DMS114 treated with DMSO at 0.1 percent for 48 hours (cell line): ENCODE results near the gene ADIPOR2.
"Not testable (repeated sequence)": the region's sequence is repeated elsewhere in the genome, so short reads cannot be mapped to it uniquely, and the experiment has no call there.

Experiments
- DNase-seq: peaks from one replicate; lab custom pipeline; 2025; ENCODE audit not compliant: unreplicated experiment; lab: John Stamatoyannopoulos, UW

Gene ADIPOR2

DNA sequence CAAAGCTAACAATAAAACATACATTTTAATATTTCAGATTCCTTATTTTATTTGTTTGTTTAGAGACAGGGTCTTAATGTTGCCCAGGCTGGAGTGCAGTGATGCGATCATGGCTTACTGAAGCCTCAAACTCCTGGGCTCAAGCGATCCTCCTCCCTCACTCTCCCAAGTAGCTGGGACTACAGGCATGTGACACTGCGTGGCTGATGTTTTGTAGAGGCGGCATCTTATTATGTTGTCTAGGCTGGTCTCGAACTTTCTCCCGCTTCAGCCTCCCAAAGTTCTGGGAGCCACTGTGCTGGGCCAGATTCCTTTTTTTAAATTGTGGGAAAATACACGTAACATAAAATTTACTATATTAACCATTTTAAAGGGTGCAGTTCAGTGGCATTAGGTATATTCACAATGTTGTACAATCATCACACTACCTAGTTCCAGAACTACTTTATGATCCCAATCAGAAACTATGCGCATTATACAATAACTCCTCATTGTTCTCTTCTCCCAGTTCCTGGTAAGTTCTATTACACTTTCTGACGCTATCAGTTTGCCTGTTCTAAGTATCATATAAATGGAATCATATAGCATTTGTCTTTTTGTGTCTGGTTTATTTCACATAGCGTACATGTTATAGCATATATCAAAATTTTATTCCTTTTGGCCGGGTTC is 40.3 kb downstream of the ADIPOR2 start:
- DNase-seq = no peak

DNA sequence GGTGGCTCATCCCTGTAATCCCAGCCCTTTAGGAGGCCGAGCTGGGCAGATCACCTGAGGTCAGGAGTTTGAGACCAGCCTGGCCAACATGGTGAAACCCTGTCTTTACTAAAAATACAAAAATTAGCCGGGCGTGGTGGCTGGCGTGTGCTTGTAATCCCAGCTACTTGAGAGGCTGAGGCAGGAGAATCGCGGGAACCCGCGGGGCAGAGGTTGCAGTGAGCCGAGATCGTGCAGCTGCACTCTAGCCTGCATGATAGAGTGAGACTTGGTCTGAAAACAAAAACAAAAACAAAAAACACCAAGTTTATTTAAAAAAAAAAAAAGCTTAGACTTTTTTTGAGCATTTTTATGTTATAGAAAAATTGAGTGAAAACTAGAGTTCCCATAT is 40.8 kb downstream of the ADIPOR2 start:
- DNase-seq = not testable (repeated sequence)

DNA sequence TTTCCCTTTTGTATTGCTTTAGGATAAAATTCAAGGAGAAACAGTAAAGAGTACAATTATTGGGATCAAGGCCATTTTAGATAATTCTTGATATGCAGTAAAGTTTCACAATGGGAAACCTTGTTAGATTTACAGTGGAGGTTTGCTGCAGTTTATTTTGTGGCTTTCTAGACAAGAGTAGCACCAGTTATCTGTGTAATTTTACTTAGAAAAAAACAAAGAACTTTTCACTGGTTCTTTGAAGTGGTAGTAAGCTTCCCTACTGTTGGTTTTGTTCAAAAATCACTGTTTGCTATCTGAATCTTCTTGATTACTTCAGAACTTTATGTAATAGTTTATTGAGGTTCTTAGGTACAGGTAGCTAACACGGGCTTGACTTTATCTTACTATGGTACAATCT is 42.0 kb downstream of the ADIPOR2 start:
- no peak for DNase-seq

DNA sequence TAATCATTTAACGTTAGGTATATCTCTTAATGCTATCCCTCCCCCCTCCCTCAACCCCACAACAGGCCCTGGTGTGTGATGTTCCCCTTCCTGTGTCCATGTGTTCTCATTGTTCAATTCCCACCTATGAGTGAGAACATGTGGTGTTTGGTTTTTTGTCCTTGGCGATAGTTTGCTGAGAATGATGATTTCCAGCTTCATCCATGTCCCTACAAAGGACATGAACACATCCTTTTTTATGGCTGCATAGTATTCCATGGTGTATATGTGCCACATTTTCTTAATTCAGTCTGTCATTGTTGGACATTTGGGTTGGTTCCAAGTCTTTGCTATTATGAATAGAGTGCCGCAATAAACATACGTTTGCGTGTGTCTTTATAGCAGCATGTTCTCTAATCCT is 42.8 kb downstream of the ADIPOR2 start:
- DNase-seq = not testable (repeated sequence)

DNA sequence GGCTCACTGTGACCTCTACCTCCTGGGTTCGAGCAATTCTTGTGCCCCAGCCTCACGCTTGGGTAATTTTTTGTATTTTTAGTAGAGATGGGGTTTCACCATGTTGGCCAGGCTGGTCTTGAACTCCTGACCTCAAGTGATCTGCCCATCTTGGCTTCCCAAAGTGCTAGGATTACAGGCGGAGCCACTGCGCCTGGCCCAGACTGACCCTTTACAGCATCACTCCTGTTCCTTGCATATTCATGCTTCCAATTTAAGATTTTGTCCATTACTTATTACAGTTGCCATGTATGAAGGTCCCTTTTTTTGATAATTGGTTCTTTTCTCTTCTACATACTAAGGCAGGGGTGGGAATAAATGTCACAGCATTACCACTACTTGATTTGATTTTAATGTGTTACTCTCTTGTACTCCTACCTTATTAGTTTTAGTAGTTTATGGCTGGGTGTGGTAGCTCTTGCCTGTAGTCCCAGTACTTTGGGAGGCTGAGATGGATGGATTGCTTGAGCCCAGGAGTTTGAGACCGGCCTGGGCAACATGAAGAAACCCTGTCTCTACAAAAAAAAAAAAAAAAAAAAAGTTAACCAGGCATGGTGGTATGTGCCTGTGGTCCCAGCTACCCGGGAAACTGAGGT is 46.9 kb downstream of the ADIPOR2 start:
- DNase-seq = no peak

DNA sequence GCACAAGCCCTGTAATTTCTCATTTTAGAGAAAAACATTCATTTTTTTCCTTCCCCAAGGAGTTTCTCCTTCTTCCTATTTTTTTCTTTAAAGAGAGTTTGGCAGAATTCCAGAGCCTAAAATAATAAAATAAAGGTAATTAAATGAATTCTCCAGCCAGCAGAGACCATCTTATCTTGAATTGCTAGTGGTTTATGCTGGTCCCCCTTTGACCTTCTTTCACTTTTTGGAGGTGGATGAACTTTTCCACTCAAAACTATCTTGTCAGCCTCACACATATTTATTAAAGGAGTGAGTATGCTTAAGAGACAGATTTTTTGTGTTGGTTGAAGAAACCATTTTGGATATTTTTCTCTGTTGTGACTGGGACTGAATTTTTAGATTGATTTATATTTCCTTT is 47.6 kb downstream of the ADIPOR2 start:
- DNase-seq = no peak

DNA sequence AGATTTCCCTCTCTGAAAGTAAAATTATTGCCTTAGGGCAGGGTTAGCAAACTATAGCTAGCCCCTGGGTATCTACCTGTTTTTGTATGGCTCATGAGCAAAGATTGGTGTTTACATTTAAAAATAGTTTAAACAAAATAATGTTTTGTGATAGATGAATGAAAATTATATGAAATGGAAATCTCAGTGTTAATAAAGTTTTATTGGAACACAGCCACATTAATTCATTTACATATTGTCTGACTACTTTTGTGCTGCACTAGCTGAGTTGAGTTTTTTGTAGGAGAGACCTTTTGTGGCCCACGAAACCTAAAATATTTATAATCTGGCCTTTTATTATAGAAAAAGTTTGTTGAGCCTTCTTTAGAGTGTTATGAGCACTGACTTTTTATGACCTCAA is 48.5 kb downstream of the ADIPOR2 start:
- DNase-seq = no peak

DNA sequence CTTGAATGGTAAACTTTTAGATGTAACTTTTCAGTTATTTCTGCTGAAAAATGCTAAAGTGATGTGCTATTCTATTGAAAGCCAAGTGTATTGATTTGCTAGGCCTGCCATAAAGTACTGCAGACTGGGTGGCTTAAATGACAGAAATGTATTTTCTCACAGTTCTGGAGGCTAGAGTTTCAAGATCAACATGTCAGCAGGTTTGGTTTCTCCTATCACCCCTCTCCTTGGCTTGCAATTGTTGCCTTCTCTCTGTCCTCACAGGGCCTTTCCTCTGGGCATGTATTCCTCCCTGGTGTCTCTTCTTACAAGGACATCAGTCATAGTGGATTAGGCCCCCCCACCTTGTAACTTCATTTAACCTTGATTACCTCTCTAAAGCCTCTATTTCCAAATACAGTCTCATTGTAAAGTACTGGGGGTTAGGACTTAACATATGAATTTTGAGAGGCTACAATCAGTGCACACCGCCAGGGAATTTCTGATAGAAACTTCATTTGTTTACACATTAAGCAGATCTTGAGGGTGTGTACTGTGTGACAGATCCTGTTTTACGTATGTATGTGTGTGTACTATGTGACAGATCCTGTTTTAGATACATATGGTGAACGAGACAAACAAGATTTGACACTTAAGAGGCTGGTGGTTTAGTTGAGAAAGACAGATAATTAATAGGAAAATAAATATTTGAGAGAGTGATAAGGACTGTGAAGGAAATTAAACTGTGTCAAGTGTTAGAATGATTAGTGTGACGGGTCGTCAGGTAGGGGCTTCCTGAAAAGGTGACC is 49.5 kb downstream of the ADIPOR2 start:
- no peak for DNase-seq

DNA sequence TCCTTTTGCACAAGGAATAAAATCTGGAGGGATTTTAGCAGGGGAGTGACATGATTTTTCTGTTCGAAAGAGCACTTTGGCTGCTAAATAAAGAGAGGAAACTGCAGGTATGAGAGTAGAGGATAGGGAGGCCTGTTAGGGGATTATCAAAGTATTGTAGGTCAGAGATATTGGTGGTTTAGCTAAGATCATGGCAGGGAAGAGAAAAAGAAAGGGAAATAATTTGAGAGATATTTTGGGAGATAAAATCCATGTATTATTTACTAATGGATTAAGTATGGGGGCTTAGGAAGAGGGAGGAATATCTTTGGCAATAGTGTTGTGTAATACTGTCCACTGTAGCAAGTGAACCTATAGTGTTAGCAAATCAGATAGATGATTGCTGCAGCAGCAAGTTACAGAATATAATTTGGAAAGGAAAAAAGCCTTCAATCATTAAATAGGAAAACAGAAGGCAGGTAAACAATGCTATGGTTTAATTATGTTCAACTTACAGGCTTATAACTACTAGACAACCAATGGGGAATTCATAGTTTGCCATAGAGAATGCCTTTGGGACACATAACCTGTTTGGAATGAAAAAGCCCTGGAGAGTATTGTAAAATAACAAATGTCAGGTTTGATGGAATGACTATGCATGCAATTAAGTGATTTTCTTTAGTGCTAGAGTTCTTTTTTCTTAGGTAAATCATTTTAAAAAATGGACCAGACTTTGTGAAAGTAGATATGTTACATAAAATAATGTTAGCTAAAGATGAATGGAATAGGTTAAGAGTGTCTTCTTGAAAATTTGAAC is 50.5 kb downstream of the ADIPOR2 start:
- no peak for DNase-seq

DNA sequence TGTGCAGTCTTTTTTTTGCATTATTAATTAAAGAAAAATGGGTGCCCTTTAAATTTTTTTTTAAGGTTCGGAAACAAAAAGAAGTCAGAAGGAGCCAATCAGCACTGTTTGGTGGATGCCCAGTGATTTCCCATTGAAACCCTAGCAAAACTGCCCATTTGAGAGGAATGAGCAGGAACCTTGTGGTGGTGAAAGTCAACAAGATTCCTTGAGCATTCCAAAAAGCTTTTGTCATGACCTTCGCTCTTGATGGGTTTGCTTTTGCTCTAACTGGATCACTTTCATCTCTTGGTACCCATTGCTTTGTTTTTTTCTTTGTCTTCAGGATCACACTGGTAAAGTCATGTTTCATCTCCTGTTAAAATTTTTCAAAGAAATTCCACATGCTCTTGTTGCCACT is 54.1 kb downstream of the ADIPOR2 start:
- DNase-seq = no peak

DNA sequence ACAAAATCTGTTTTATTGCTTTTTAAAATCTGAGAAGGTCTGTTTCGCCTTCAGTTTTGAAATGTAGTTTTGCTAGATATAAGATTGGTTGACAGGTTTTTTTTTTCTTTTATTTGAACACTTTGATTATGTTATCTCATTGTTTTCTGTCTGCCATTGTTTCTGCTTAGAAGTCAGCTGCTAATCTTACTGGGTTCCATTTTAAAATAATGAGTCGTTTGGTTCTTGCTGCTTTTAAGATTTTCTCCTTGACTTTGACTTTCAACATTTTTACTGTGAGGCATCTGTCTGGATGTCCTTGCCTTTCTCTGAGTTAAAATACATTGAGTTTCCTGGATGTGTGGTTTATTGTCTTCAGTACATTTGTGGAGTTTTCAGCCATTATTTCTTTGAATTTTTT is 56.7 kb downstream of the ADIPOR2 start:
- DNase-seq = no peak

DNA sequence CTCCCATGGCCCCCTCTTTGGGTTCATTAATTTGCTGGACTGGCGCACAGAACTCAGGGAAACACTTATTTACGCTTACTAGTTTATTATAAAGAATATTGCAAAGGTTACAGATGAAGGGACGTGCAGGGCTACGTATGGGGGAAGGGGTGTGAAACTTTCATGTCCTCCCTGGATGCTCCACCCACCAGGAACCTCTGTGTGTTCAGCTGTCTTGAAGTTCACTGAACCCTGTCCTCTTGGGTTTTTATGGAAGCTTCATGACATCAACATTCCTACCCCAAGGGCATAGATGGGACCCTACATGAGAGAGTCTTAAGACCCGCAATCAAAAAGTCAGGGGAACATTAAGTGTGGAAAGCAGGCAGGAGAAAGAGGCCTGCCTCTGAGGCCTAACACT is 58.1 kb downstream of the ADIPOR2 start:
- DNase-seq = no peak

DNA sequence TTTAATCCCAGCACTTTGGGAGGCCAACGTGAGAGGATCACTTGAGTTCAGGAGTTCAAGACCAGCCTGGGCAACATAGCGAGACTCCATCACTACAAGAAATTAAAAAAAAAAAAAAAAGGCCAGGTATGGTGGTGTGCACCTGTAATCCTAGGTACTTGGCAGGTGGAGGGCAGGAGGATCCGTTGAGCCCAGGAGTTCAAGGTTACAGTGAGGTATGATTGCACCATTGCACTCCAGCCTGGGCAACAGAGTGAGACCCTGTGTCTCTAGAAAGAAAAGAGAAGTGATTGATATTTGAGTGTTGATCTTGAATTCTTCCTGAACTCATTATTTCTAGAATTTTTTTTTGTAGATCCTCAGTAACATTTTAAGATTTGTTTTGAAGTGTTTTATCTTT is 59.4 kb downstream of the ADIPOR2 start:
- no peak for DNase-seq

DNA sequence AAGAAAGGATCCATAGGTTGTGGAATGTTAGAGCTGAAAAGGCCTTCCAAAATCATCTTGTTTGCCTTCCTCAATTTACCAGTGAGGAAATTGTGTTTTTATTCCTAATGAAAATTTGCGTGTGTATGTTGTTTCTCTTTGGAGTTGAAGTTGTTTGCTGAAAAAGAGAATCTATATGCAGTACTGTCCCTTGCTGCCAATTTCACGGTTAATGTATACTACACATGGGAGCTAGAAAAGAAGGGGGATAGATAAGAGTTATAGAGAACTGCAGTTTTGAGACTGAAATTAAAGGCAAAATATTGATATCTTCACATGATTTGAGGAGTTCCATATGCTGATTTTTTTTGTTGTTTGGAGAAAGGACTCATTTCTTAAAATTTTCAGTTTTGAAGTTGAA is 67.5 kb downstream of the ADIPOR2 start:
- DNase-seq = no peak

DNA sequence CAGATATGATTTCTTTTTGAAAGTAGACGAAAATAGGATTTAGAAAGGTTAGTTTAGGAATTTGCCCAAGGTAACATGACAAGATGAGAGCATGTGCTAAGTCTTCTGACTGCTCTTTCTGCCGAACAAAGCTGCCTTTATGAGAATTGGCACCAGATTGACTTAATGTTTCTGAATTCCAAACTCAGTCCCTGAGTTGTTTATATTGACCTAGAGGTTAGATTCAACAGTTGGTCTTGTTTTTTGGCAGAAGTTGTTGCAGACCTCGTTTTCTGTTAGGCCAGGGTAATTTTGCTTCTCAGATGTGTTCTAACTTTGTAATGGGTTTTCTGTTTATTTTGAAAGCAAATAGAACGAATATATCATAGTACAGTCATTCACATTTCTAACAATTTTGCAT is 68.0 kb downstream of the ADIPOR2 start:
- no peak for DNase-seq

DNA sequence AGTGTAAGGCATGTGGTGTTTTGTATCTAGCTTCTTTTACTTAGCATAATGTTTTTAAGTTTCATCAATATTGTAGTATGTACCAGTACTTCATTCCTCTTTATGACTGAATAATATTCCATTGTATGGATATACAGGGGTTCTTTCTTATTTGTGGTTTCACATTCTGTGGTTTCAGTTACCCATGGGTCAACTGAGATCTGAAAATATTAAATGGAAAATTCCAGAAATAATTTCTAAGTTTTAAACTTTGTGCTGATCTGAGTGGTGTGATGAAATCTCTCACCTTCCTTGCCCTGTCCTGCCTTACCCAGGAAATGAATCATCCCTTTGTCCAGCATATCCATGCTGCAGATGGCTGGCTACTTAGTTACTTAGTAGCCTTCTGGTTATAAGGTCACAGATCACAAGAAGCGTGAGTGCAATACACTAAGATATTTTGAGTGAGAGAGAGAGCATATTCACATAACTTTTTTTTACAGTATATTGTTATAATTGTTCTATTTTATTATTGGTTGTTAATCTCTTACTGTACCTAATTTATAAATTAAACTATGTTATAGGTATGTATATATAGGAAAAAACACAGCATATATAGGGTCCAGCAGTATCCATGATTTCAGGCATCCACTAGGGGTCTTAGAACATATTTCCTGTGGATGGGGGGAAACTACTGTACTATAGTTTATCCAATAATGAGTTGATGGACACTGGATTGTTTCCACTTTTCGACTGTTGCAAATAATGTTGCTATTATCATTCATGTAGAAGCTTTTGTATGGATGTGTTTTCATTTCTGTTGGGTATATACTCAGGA is 69.9 kb downstream of the ADIPOR2 start:
- DNase-seq = no peak

DNA sequence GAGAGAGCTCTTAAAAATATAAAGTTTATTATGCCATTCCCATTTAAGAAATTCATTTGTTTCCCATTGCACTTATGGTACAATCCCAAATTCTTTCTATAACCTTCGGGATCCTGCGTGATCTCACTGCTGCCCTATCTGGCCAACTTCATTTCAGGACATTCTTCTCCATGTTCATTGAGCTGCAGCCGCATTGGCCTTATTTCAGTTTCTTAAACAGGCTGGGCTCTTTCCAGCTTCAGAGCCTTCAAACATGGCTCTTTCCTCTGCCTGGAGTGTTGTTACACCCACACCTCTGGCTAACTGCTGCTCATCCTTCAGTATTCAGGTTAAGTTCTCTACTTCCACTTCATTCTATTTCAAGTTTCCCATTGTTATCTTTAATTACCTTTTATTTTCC is 71.0 kb downstream of the ADIPOR2 start:
- no peak for DNase-seq

DNA sequence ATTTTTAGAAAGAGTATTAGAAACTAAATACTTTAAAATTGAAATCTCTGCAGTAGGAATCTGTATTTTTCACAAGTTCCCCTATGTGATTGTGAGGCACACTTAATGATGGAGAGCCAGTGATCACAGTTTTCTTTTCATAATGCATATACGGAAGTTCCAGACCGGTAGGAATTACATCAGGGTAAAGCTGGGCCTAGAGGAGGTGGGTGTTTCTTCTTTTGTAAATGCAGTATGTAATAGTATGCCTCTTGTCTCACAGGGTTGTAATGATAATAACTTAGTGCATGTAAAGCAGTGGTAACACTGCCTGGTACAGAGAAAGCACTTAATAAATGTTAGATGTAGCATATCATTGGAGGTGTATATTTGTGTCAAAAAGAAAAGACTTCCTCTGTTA is 72.3 kb downstream of the ADIPOR2 start:
- DNase-seq = no peak

DNA sequence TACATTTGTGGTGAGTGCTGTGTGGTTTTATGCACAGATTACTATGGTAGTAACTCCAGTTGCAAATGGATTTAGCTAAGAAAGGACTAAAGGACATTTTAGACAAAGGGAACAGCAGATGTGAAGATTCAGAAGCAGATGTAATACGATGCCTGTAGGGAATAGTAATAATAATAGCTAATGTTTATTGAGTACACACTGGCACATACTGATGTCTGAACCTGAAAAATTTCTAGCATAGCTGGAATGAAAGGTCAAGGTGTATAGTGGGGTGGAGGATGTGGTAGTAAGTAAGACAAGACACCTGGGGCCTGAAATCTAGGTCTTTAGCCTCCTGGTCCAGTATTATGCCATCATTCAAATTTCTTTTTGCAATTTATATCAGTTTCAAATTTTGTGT is 75.2 kb downstream of the ADIPOR2 start:
- DNase-seq = no peak

DNA sequence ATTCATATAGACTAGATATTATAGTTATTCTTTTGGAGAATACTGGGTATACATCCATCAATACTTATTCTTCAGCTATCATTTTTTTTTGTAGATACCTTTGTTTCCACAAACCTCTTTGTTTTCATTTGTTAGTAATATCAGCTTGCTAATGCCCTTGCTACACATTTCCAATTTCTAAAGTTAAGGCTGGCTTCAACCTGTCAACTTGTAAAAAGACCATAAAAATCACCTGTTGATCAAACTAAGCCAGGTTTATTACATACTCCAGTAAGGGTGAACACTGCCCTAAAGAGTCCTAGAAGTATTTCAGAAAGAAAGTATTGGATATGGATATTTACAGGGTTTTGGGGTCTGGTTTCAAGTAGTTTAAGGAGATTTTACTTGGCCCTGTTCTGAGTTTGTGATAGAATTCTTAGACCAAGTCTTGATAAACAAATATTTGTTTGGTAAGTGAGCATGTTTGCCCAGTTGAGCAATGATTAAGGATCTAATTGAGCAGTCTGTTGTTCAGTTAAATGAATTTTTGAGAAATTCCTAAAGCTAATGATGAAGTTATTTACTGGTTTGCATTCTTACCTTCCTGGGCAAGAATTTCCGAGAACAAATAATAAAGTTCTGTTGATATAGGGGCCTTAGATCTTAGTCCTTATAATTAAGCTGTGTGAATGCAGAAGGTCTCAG is 76.7 kb downstream of the ADIPOR2 start:
- DNase-seq = no peak
